ENCODE measurements around the gene NXNL1.

- TF ChIP-seq ZBTB17 (CRISPR knock-in tag; IDR thresholded peaks at IDR 0.05) (no peak), EZH2 (IDR thresholded peaks at IDR 0.05; ENCODE audit: borderline replicate concordance, low read depth, low read length) (no peak), CUX1 (CRISPR knock-in tag; IDR thresholded peaks at IDR 0.05) (no peak), NR4A1 (CRISPR knock-in tag; IDR thresholded peaks at IDR 0.05) (no peak), NR4A1 (tag; IDR thresholded peaks at IDR 0.05) (no peak), CTCF (IDR thresholded peaks at IDR 0.05 in 2 of 3, conservative IDR thresholded peaks at IDR 0.05 in 1 of 3; ENCODE audit: insufficient read depth in 2 of 3, low read depth in 1 of 3, low read length in 3 of 3) (no peak)
- TF ChIP-seq, protein P1, sequence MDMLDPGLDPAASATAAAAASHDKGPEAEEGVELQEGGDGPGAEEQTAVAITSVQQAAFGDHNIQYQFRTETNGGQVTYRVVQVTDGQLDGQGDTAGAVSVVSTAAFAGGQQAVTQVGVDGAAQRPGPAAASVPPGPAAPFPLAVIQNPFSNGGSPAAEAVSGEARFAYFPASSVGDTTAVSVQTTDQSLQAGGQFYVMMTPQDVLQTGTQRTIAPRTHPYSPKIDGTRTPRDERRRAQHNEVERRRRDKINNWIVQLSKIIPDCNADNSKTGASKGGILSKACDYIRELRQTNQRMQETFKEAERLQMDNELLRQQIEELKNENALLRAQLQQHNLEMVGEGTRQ (CRISPR knock-in tag; IDR thresholded peaks at IDR 0.05) = no peak
Observed at GRCh38 chr19:17436094-17436873, 24.4 kb downstream of the NXNL1 start.
